IMR-90 (cell line): ENCODE data around the gene NDUFAF5. TPM values are rescaled to one million over a fixed set of nuclear protein-coding genes. Genes with fewer than 3 reads are reported as not detected.

ENCODE experiments used
- ATAC-seq: fragments of 200-7000 bp; cut with Tn5 transposase; 2 replicates; pipeline ENCODE4 v1.9.1; 2020; ENCODE audit warnings: low read depth, mild to moderate bottlenecking, moderate library complexity
- BruUV-seq: library from RNA; stranded (reverse); fragments of 400-500 nt; replicated peaks from 2 replicates; lab custom pipeline; 2021; lab: Mats Ljungman, UMichigan
- CTCF ChIA-PET: fragments of 300-600 bp; formaldehyde crosslinking; extraction: SDS; loops from one replicate; lab custom pipeline; 2021; ENCODE audit warnings: antibody characterized with exemption; lab: Yijun Ruan, JAX
- POLR2A ChIA-PET: fragments of 300-600 bp; sonication (Branson Sonifier 250); formaldehyde crosslinking; loops from one replicate; lab custom pipeline; 2022; ENCODE audit warnings: antibody characterized with exemption; ENCODE audit not compliant: unreplicated experiment; lab: Charles Lee
- DNase-seq: peaks from one replicate; pipeline ENCODE4 v3.0.0; 2013
- H2AFZ ChIP-seq: replicated peaks from 2 replicates; pipeline ENCODE3; 2013; ENCODE audit warnings: low read length, mild to moderate bottlenecking; ENCODE audit not compliant: poor library complexity
- H2AK5ac ChIP-seq: 2 replicates; pipeline ENCODE4 v1.6.1; 2013; ENCODE audit warnings: low read depth, low read length, inconsistent platforms
- H2AK9ac ChIP-seq: replicated peaks from 2 replicates; pipeline ENCODE3; 2013; ENCODE audit warnings: mild to moderate bottlenecking, low read depth, low read length, moderate library complexity; ENCODE audit not compliant: poor library complexity
- H2BK120ac ChIP-seq: 2 replicates; pipeline ENCODE4 v1.6.1; 2013; ENCODE audit warnings: low read depth, low read length, inconsistent platforms
- H2BK15ac ChIP-seq: 3 replicates; pipeline ENCODE4 v1.6.1; 2013; ENCODE audit warnings: low read depth, low read length, inconsistent platforms
- H2BK20ac ChIP-seq: 2 replicates; pipeline ENCODE4 v1.6.1; 2013; ENCODE audit warnings: low read depth, mild to moderate bottlenecking, inconsistent platforms, low read length, moderate library complexity
- H2BK5ac ChIP-seq: 2 replicates; pipeline ENCODE4 v1.6.1; 2013; ENCODE audit warnings: mild to moderate bottlenecking, low read depth, low read length, inconsistent platforms; ENCODE audit not compliant: poor library complexity, severe bottlenecking
- H3K14ac ChIP-seq: replicated peaks from 2 replicates; pipeline ENCODE4 v1.6.1; 2013; ENCODE audit warnings: low read depth, low read length, inconsistent platforms
- H3K18ac ChIP-seq: 2 replicates; pipeline ENCODE4 v1.6.1; 2013; ENCODE audit warnings: low read depth, low read length, control low read depth
- H3K23ac ChIP-seq: 2 replicates; pipeline ENCODE4 v1.6.1; 2013; ENCODE audit warnings: low read depth, low read length, inconsistent platforms
- H3K27ac ChIP-seq: 2 replicates; pipeline ENCODE4 v1.5.1; 2013; ENCODE audit warnings: mild to moderate bottlenecking, control low read depth, low read length; ENCODE audit not compliant: insufficient read depth
- H3K27me3 ChIP-seq: 2 replicates; pipeline ENCODE4 v1.6.1; 2013; ENCODE audit warnings: low read length; ENCODE audit not compliant: control insufficient read depth, insufficient read depth
- H3K36me3 ChIP-seq: 2 replicates; pipeline ENCODE4 v1.6.1; 2013; ENCODE audit warnings: low read length, mixed read lengths; ENCODE audit not compliant: control insufficient read depth, insufficient read depth
- H3K4ac ChIP-seq: 2 replicates; pipeline ENCODE4 v1.6.1; 2013; ENCODE audit warnings: low read depth, low read length, inconsistent platforms
- H3K4me1 ChIP-seq: 2 replicates; pipeline ENCODE4 v1.6.1; 2013; ENCODE audit warnings: low read length, mixed read lengths; ENCODE audit not compliant: control insufficient read depth, insufficient read depth
- H3K4me2 ChIP-seq: 2 replicates; pipeline ENCODE4 v1.6.1; 2013; ENCODE audit warnings: low read depth, mild to moderate bottlenecking, control low read depth, low read length, moderate library complexity
- H3K4me3 ChIP-seq: 2 replicates; pipeline ENCODE4 v1.5.1; 2013; ENCODE audit warnings: low read depth, mild to moderate bottlenecking, control low read depth, low read length, moderate library complexity; ENCODE audit not compliant: insufficient read depth
- H3K56ac ChIP-seq: 2 replicates; pipeline ENCODE4 v1.6.1; 2013; ENCODE audit warnings: low read length, inconsistent platforms; ENCODE audit not compliant: insufficient read depth; ENCODE audit errors: extremely low read depth
- H3K79me1 ChIP-seq, 2 experiments: 2 replicates each; pipeline ENCODE4 v1.6.1; 2013; ENCODE audit warnings: low read length in 2 of 2, inconsistent platforms in 1 of 2, low read depth in 1 of 2
- H3K9ac ChIP-seq: 2 replicates; pipeline ENCODE4 v1.6.1; 2013; ENCODE audit warnings: low read depth, low read length, control low read depth
- H3K9me1 ChIP-seq: 2 replicates; pipeline ENCODE4 v1.6.1; 2013; ENCODE audit warnings: low read length, inconsistent platforms; ENCODE audit not compliant: insufficient read depth
- H3K9me3 ChIP-seq: 2 replicates; pipeline ENCODE4 v1.6.1; 2013; ENCODE audit warnings: low read length; ENCODE audit not compliant: control insufficient read depth, insufficient read depth
- H4K20me1 ChIP-seq: 2 replicates; pipeline ENCODE4 v1.6.1; 2013; ENCODE audit warnings: low read length, inconsistent platforms; ENCODE audit not compliant: insufficient read depth
- H4K5ac ChIP-seq: 2 replicates; pipeline ENCODE4 v1.6.1; 2013; ENCODE audit warnings: mild to moderate bottlenecking, low read depth, low read length, control low read depth
- H4K8ac ChIP-seq, 2 experiments: 2 replicates each; pipeline ENCODE4 v1.6.1; 2013; ENCODE audit warnings: low read depth in 2 of 2, low read length in 2 of 2, control low read depth in 1 of 2, inconsistent platforms in 1 of 2
- H4K91ac ChIP-seq: 2 replicates; pipeline ENCODE4 v1.6.1; 2013; ENCODE audit warnings: low read depth, low read length, inconsistent platforms; ENCODE audit not compliant: insufficient read depth
- BHLHE40 ChIP-seq: fragments of 150-350 bp; IDR thresholded peaks from 2 replicates; pipeline ENCODE4 v1.6.1; 2016; ENCODE audit warnings: mild to moderate bottlenecking, low read depth, low read length
- CEBPB ChIP-seq: IDR thresholded peaks from 2 replicates; pipeline ENCODE4 v1.6.1; 2012; ENCODE audit warnings: low read depth, low read length, improper control_type of control experiment
- CHD1 ChIP-seq: IDR thresholded peaks from 2 replicates; pipeline ENCODE4 v1.6.1; 2012; ENCODE audit warnings: low read depth, low read length, improper control_type of control experiment
- CTCF ChIP-seq: conservative IDR thresholded peaks from 2 replicates; pipeline ENCODE4 v1.5.1; 2012; ENCODE audit warnings: mild to moderate bottlenecking, low read depth, low read length, improper control_type of control experiment
- ELK1 ChIP-seq: fragments of 150-350 bp; IDR thresholded peaks from 2 replicates; pipeline ENCODE4 v1.6.1; 2016; ENCODE audit warnings: low read depth, mild to moderate bottlenecking, low read length, moderate library complexity, borderline replicate concordance
- FOS ChIP-seq: fragments of 150-350 bp; IDR thresholded peaks from 2 replicates; pipeline ENCODE4 v1.6.1; 2016; ENCODE audit warnings: low read depth, low read length
- MAFK ChIP-seq: IDR thresholded peaks from 2 replicates; pipeline ENCODE4 v1.6.1; 2012; ENCODE audit warnings: low read depth, low read length, improper control_type of control experiment
- MAZ ChIP-seq: IDR thresholded peaks from 2 replicates; pipeline ENCODE4 v1.6.1; 2012; ENCODE audit warnings: low read depth, mild to moderate bottlenecking, low read length, improper control_type of control experiment, moderate library complexity, borderline replicate concordance
- MXI1 ChIP-seq: IDR thresholded peaks from 2 replicates; pipeline ENCODE4 v1.6.1; 2012; ENCODE audit warnings: low read depth, mild to moderate bottlenecking, low read length, moderate library complexity, borderline replicate concordance
- NFE2L2 ChIP-seq: fragments of 150-350 bp; IDR thresholded peaks from 2 replicates; pipeline ENCODE4 v1.6.1; 2016; ENCODE audit warnings: low read depth, mild to moderate bottlenecking, low read length
- POLR2A ChIP-seq: IDR thresholded peaks from 2 replicates; pipeline ENCODE4 v1.6.1; 2012; ENCODE audit warnings: mild to moderate bottlenecking, low read depth, low read length
- RAD21 ChIP-seq: IDR thresholded peaks from 2 replicates; pipeline ENCODE4 v1.6.1; 2012; ENCODE audit warnings: low read length, improper control_type of control experiment
- RCOR1 ChIP-seq: IDR thresholded peaks from 2 replicates; pipeline ENCODE4 v1.6.1; 2012; ENCODE audit warnings: mild to moderate bottlenecking, low read length, improper control_type of control experiment; ENCODE audit not compliant: insufficient replicate concordance
- RFX5 ChIP-seq: IDR thresholded peaks from 2 replicates; pipeline ENCODE4 v1.8.0; 2012; ENCODE audit warnings: low read depth, mild to moderate bottlenecking, low read length, moderate library complexity
- SMC3 ChIP-seq: fragments of 150-350 bp; IDR thresholded peaks from 2 replicates; pipeline ENCODE4 v1.6.1; 2016; ENCODE audit warnings: low read depth, mild to moderate bottlenecking, antibody characterized with exemption, low read length, moderate library complexity
- WGBS, 2 experiments: methylation state at CpG; one replicate each; pipeline versions ENCODE4 v1.1.5 to v1.1.7; 2013; ENCODE audit warnings: missing lambda C conversion rate in 2 of 2; ENCODE audit not compliant: insufficient read length in 1 of 2; ENCODE audit errors: extremely low coverage in 2 of 2; 5-methylcytosine and 5-hydroxymethylcytosine counted together
- dilution Hi-C: fragments of 300-500 bp; cut with HindIII; formaldehyde crosslinking; loops from one replicate; pipeline ENCODE4 v1.14.3; 2018; ENCODE audit warnings: low sequenced_read_pairs; ENCODE audit not compliant: unreplicated experiment
- in situ Hi-C: fragments of 300-500 bp; cut with MboI; formaldehyde crosslinking; loops from 3 replicates; pipeline ENCODE4 v1.14.3; 2019; ENCODE audit warnings: low sequenced_read_pairs, inconsistent platforms, mixed read lengths
- intact Hi-C: fragments of 100-400 bp; cut with micrococcal nuclease; formaldehyde crosslinking; loops from 2 replicates; pipeline ENCODE4 v1.10.0; 2022
- polyA plus RNA-seq, 3 experiments: library from polyadenylated mRNA; depleted of rRNA; stranded (reverse); fragments of >200 nt; gene quantifications; 2 replicates each; pipeline ENCODE4 v1.2.3, GENCODE V29; 2012; ENCODE audit warnings: low replicate concordance in 1 of 3
- total RNA-seq: library from RNA; depleted of rRNA; stranded (reverse); fragments of >200 nt; gene quantifications from 2 replicates; pipeline ENCODE4 v1.2.3, GENCODE V29; 2012
- TF ChIP-seq, protein P1 (sequence below): fragments of 150-350 bp; IDR thresholded peaks from 2 replicates; pipeline ENCODE4 v1.6.1; 2017; ENCODE audit warnings: mild to moderate bottlenecking, antibody characterized with exemption, low read length, low read depth

Gene NDUFAF5
- total and polyA plus RNA-seq, 2 of the 4 experiments (the other 2 are of a cell fraction): 6.8 to 12.3 TPM

DNA sequence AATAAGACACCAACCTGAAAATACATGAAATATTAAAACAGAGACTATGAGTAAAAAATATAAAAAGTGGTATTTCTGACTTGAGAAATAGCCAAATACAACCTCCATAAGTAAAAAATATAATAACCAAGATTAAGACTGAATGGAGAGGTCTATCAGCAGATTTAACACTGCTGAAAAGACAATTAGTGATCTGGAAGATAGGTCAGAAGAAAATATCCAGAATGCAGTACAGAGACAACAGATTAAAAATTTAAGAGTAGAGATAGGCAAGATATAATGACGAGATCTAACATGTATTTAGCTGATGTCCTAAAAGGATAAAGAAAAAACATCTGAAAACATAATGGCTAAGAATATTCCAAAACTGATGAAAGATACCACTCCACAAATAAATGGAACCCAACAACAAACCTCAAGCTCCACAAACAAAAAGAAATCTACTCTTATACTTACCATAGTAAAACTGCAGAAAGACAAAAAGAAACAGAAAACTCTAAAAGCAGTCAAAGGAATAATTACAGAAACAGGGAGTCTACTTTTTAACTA is 18.9 kb upstream of the NDUFAF5 start:
- Histone ChIP-seq H4K5ac (no peak overlapping the region), H4K8ac (no peak overlapping the region), H2BK5ac (no peak overlapping the region), H3K4me3 (no peak overlapping the region), H2AK9ac (no peak overlapping the region), H3K18ac (no peak overlapping the region), H3K4me1 (no peaks in the 10 kb centered on the region), H2AFZ (no peak overlapping the region), H3K14ac (no peak overlapping the region), H2BK120ac (no peak overlapping the region), H3K36me3 (peaks cover 26% of the 10 kb centered on the region), H4K91ac (no peak overlapping the region), H4K20me1 (no peaks in the 10 kb centered on the region), H3K23ac (no peak overlapping the region), H3K27me3 (no peaks in the 10 kb centered on the region), H3K56ac (no peak overlapping the region), H2BK15ac (no peak overlapping the region), H3K4ac (no peak overlapping the region), H3K79me1 (no peaks in the 10 kb centered on the region), H3K4me2 (no peak overlapping the region), H2BK20ac (no peak overlapping the region), H3K9ac (no peak overlapping the region), H3K9me1 (no peaks in the 10 kb centered on the region; the same call in 1 of the 2 replicates), H3K27ac (no peak overlapping the region), H3K9me3 (peaks cover 2% of the 10 kb centered on the region), H2AK5ac (no peak overlapping the region)
- WGBS, 2 experiments: no CpG with 5 or more reads among the region's 1 CpG
- in situ Hi-C loops: loop anchor here (10.0 to 25.0 kb wide), 2 partner anchors 304 to 441 kb away; no protein-coding TSS in a partner anchor
- TF ChIP-seq FOS (no peak), CTCF (no peak), RFX5 (no peak), MXI1 (no peak), BHLHE40 (no peak), MAFK (no peak), MAZ (no peak), RAD21 (no peak), SMC3 (no peak), CHD1 (no peak), ELK1 (no peak), NFE2L2 (no peak), CEBPB (no peak), RCOR1 (no peak), POLR2A (no peak)
- TF ChIP-seq, protein P1, sequence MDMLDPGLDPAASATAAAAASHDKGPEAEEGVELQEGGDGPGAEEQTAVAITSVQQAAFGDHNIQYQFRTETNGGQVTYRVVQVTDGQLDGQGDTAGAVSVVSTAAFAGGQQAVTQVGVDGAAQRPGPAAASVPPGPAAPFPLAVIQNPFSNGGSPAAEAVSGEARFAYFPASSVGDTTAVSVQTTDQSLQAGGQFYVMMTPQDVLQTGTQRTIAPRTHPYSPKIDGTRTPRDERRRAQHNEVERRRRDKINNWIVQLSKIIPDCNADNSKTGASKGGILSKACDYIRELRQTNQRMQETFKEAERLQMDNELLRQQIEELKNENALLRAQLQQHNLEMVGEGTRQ: no peak
- DNase-seq (no peak), ATAC-seq (no peak)
- ChIA-PET POLR2A (no interaction called here), CTCF (interaction anchor here (1.3 kb wide), 1 partner anchor 54 kb away, joined by 4 read pairs; no protein-coding TSS in a partner anchor)
- intact Hi-C loops: no loop called here
- BruUV-seq: no TSS peak
- dilution Hi-C loops: no loop called here
